Trophoblast cell (in vitro differentiated cells and primary cell): Measurements from ENCODE around the gene MZB1.

Source experiments
- DNase-seq, 2 donors: peaks; one replicate each; pipeline ENCODE4 v3.0.0-alpha.2; 2016
- H2AFZ ChIP-seq: 2 replicates; pipeline ENCODE4 v1.6.1; 2013; ENCODE audit warnings: low read length, moderate library complexity, mild to moderate bottlenecking; ENCODE audit not compliant: insufficient read depth, poor library complexity
- H2AK5ac ChIP-seq: 2 replicates; pipeline ENCODE4 v1.6.1; 2013; ENCODE audit warnings: mild to moderate bottlenecking, low read length
- H2BK120ac ChIP-seq: 2 replicates; pipeline ENCODE4 v1.6.1; 2013; ENCODE audit warnings: low read length, mild to moderate bottlenecking, moderate library complexity; ENCODE audit not compliant: insufficient read depth, poor library complexity
- H2BK12ac ChIP-seq: 2 replicates; pipeline ENCODE4 v1.6.1; 2013; ENCODE audit warnings: mild to moderate bottlenecking, low read length, moderate library complexity
- H2BK5ac ChIP-seq: 2 replicates; pipeline ENCODE4 v1.6.1; 2013; ENCODE audit warnings: low read length, low read depth, moderate library complexity, mild to moderate bottlenecking; ENCODE audit not compliant: poor library complexity
- H3K14ac ChIP-seq: 2 replicates; pipeline ENCODE4 v1.6.1; 2013; ENCODE audit warnings: mild to moderate bottlenecking, low read length
- H3K18ac ChIP-seq: 2 replicates; pipeline ENCODE4 v1.6.1; 2013; ENCODE audit warnings: mild to moderate bottlenecking, low read length
- H3K23ac ChIP-seq: 2 replicates; pipeline ENCODE4 v1.6.1; 2013; ENCODE audit warnings: low read length
- H3K27ac ChIP-seq: 2 replicates; pipeline ENCODE4 v1.5.1; 2013; ENCODE audit warnings: low read depth, mild to moderate bottlenecking, inconsistent platforms, low read length, moderate library complexity
- H3K27me3 ChIP-seq: 2 replicates; pipeline ENCODE4 v1.6.1; 2013; ENCODE audit warnings: inconsistent platforms, mild to moderate bottlenecking, low read length, moderate library complexity; ENCODE audit not compliant: insufficient read depth
- H3K36me3 ChIP-seq, 2 experiments: 1 replicate in 1 of 2; 2 replicates in 1 of 2; pipeline ENCODE4 v1.6.1; 2013; ENCODE audit warnings: low read length in 2 of 2, mild to moderate bottlenecking in 2 of 2, moderate library complexity in 1 of 2; ENCODE audit not compliant: insufficient read depth in 2 of 2, control insufficient read depth in 1 of 2
- H3K4ac ChIP-seq: 2 replicates; pipeline ENCODE4 v1.6.1; 2013; ENCODE audit warnings: low read depth, mild to moderate bottlenecking, low read length, moderate library complexity
- H3K4me1 ChIP-seq, 2 experiments: 1 replicate in 1 of 2; 2 replicates in 1 of 2; pipeline ENCODE4 v1.6.1; 2013; ENCODE audit warnings: low read length in 2 of 2, mild to moderate bottlenecking in 2 of 2, moderate library complexity in 1 of 2; ENCODE audit not compliant: insufficient read depth in 2 of 2, control insufficient read depth in 1 of 2
- H3K4me2 ChIP-seq: 2 replicates; pipeline ENCODE4 v1.6.1; 2013; ENCODE audit warnings: inconsistent platforms, mild to moderate bottlenecking, low read length, moderate library complexity
- H3K4me3 ChIP-seq: 2 replicates; pipeline ENCODE4 v1.5.1; 2013; ENCODE audit warnings: mild to moderate bottlenecking, low read depth, low read length, inconsistent platforms
- H3K79me1 ChIP-seq: one replicate; pipeline ENCODE4 v1.6.1; 2013; ENCODE audit warnings: low read length
- H3K79me2 ChIP-seq: 2 replicates; pipeline ENCODE4 v1.6.1; 2013; ENCODE audit warnings: low read length, mild to moderate bottlenecking; ENCODE audit not compliant: control insufficient read depth, insufficient read depth, poor library complexity
- H3K9ac ChIP-seq: 2 replicates; pipeline ENCODE4 v1.6.1; 2013; ENCODE audit warnings: mild to moderate bottlenecking, low read length
- H3K9me3 ChIP-seq: 2 replicates; pipeline ENCODE4 v1.6.1; 2013; ENCODE audit warnings: low read depth, mild to moderate bottlenecking, control low read depth, inconsistent platforms, low read length; ENCODE audit not compliant: insufficient read depth
- H4K12ac ChIP-seq: 2 replicates; pipeline ENCODE4 v1.6.1; 2013; ENCODE audit warnings: low read depth, mild to moderate bottlenecking, low read length, moderate library complexity
- H4K8ac ChIP-seq: 2 replicates; pipeline ENCODE4 v1.6.1; 2013; ENCODE audit warnings: low read depth, mild to moderate bottlenecking, low read length, moderate library complexity
- H4K91ac ChIP-seq: one replicate; pipeline ENCODE4 v1.6.1; 2013; ENCODE audit warnings: low read depth, mild to moderate bottlenecking, low read length, moderate library complexity
- WGBS: extraction: QIAGEN DNeasy Blood & Tissue Kit; methylation state at CpG from one replicate; pipeline ENCODE4 v1.1.7; 2013; ENCODE audit warnings: missing lambda C conversion rate; ENCODE audit not compliant: insufficient read length, insufficient coverage; ENCODE audit errors: extremely low coverage; 5-methylcytosine and 5-hydroxymethylcytosine counted together

Gene MZB1

DNA sequence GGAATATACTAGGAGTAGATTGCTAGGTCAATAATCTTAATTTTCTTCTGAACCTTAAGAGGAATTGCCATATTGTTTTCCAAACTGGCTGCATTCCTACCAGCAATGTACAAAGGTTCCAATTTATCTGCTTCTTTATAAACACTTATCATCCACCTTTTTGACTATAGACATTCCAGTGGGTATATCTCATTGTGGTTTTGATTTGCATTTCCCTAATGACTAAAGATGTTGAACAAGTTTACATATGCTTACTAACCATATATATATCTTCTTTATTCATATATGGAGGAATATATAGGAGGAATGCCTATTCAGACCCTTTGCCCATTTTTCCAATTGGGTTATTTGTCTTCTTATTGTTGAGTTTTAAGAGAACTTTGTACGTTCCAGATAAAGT, 42.0 kb upstream of the MZB1 start:
- Histone ChIP-seq H4K8ac (no peak overlapping the region), H4K12ac (no peak overlapping the region), H3K27ac (no peak overlapping the region), H2BK120ac (no peak overlapping the region), H3K18ac (no peak overlapping the region), H3K9me3 (no peaks in the 10 kb centered on the region), H2AFZ (no peak overlapping the region), H4K91ac (no peak overlapping the region), H2AK5ac (no peak overlapping the region), H3K27me3 (no peaks in the 10 kb centered on the region), H3K23ac (no peak overlapping the region), H3K4me2 (no peak overlapping the region), H2BK12ac (no peak overlapping the region), H3K14ac (no peak overlapping the region), H2BK5ac (no peak overlapping the region), H3K79me2 (no peaks in the 10 kb centered on the region), H3K4me1 (no peaks in the 10 kb centered on the region), H3K9ac (no peak overlapping the region), H3K79me1 (no peaks in the 10 kb centered on the region), H3K4ac (no peak overlapping the region), H3K4me3 (no peak overlapping the region), H3K36me3 (peaks cover 4 to 5% of the 10 kb centered on the region in 2 experiments)
- DNase-seq, result peak in 1 of 2 donors; percentile 40
- WGBS, result no CpG with 5 or more reads among the region's 1 CpG

DNA sequence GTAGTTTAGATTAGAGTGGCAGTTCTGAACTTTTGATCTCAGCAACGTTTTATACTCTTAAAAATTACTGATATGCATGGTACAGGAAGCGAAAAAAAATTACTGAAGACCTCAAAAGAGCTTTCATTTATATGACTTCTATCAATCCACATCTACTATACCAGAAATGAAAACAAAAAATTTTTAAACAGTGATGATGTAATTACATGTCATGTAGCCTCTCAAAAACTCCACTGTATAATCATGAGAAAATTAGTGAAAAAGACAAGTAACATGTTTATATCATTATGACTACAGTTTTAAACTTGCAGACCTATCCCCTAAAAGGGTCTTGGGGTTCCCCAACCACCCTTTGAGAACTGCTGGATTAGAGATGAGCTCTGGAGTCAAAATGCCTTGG, 40.3 kb upstream of the MZB1 start:
- Histone ChIP-seq H3K79me2 (no peaks in the 10 kb centered on the region), H2BK120ac (no peak overlapping the region), H3K27ac (no peak overlapping the region), H2BK12ac (no peak overlapping the region), H3K9me3 (no peaks in the 10 kb centered on the region), H2AFZ (no peak overlapping the region), H3K4me3 (no peak overlapping the region), H3K4me2 (no peak overlapping the region), H2AK5ac (no peak overlapping the region), H3K27me3 (no peaks in the 10 kb centered on the region), H3K23ac (no peak overlapping the region), H4K91ac (no peak overlapping the region), H3K79me1 (no peaks in the 10 kb centered on the region), H3K4me1 (peaks cover 3 to 5% of the 10 kb centered on the region in 2 experiments), H4K12ac (no peak overlapping the region), H4K8ac (no peak overlapping the region), H3K4ac (no peak overlapping the region), H2BK5ac (no peak overlapping the region), H3K9ac (no peak overlapping the region), H3K18ac (no peak overlapping the region), H3K36me3 (peaks cover 4 to 5% of the 10 kb centered on the region in 2 experiments), H3K14ac (no peak overlapping the region)
- no peak for DNase-seq
- no CpG with 5 or more reads among the region's 2 CpGs for WGBS

DNA sequence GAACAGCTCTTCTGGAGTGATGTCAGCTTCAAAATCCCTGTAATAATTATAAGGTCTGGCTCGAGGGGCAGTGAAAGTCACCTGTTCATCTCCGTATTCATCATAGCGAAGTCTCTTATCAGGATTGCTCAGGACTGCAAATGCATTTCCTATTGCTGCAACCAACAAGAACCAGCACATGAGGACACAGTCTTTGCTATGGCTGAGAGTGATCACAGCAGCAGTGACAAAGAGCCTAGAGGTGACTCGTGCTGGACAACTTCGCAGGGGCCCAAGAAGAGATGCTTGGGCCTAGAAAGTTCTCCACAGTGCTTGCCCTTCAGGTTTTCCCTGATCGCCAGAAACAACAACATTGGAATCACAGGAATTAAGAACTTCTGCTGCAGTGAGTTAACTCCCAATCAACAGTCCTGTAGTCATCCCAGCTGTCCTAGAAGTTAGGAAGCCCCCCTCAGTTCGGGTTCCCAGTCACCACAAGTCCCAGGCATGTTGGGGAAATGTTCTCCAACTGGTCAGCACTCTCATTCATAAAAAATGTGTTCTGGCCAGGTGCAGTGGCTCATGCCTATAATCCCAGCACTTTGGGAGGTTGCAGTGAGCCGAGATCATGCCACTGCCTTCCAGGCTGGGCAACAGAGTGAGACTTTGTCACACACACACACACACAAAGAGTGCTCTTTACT, 36.6 kb upstream of the MZB1 start:
- peaks cover 2 to 6% of the 10 kb centered on the region in 2 experiments for H3K36me3 ChIP-seq
- H4K91ac ChIP-seq, result no peak overlapping the region
- H3K79me1 ChIP-seq, result no peaks in the 10 kb centered on the region
- H2BK12ac ChIP-seq, result no peak overlapping the region
- H2AFZ ChIP-seq, result no peak overlapping the region
- H3K4ac ChIP-seq, result no peak overlapping the region
- no peak overlapping the region for H3K27ac ChIP-seq
- no peak overlapping the region for H2BK120ac ChIP-seq
- WGBS, result no CpG with 5 or more reads among the region's 8 CpGs
- peaks cover 3 to 5% of the 10 kb centered on the region in 2 experiments for H3K4me1 ChIP-seq
- H2BK5ac ChIP-seq, result no peak overlapping the region
- H3K18ac ChIP-seq, result no peak overlapping the region
- peak; percentile 33 to 53 for DNase-seq
- no peaks in the 10 kb centered on the region for H3K9me3 ChIP-seq
- H3K27me3 ChIP-seq, result no peaks in the 10 kb centered on the region
- H4K12ac ChIP-seq, result no peak overlapping the region
- no peak overlapping the region for H3K23ac ChIP-seq
- no peak overlapping the region for H2AK5ac ChIP-seq
- no peak overlapping the region for H3K4me2 ChIP-seq
- no peak overlapping the region for H3K9ac ChIP-seq
- no peak overlapping the region for H3K14ac ChIP-seq
- H3K4me3 ChIP-seq, result no peak overlapping the region
- no peaks in the 10 kb centered on the region for H3K79me2 ChIP-seq
- H4K8ac ChIP-seq, result no peak overlapping the region

DNA sequence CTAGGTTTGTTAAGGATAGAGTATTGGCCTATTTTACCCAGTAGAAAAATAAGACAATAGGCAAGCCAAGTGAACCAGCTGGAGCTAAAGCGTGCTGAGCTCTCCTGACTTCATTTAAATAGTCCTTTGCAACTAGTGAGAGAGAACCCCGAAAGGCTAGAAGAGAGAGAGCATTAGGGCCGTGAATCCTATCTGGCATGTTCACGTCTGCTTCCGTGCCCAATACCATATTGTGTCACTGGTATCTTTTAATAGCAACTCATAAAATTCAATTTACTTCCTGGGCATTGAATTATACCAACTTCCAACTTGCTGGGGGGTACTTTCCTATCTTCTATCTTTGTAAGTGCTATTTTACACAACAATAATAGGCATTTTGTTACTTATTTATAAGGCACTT, 35.8 kb upstream of the MZB1 start:
- H3K4me2 ChIP-seq, result no peak overlapping the region
- no peak overlapping the region for H4K8ac ChIP-seq
- no peaks in the 10 kb centered on the region for H3K27me3 ChIP-seq
- H3K23ac ChIP-seq, result no peak overlapping the region
- H3K9ac ChIP-seq, result no peak overlapping the region
- H2BK5ac ChIP-seq, result no peak overlapping the region
- no peak overlapping the region for H2BK120ac ChIP-seq
- no peak overlapping the region for H2AFZ ChIP-seq
- no peak overlapping the region for H3K4me3 ChIP-seq
- H2AK5ac ChIP-seq, result no peak overlapping the region
- no peak for DNase-seq
- no peak overlapping the region for H3K18ac ChIP-seq
- H3K4me1 ChIP-seq, result peaks cover 3 to 5% of the 10 kb centered on the region in 2 experiments
- no peak overlapping the region for H3K27ac ChIP-seq
- peaks cover 2 to 6% of the 10 kb centered on the region in 2 experiments for H3K36me3 ChIP-seq
- H4K12ac ChIP-seq, result no peak overlapping the region
- H3K79me1 ChIP-seq, result no peaks in the 10 kb centered on the region
- no peak overlapping the region for H3K4ac ChIP-seq
- H3K14ac ChIP-seq, result no peak overlapping the region
- no peak overlapping the region for H2BK12ac ChIP-seq
- no peaks in the 10 kb centered on the region for H3K9me3 ChIP-seq
- no peak overlapping the region for H4K91ac ChIP-seq
- WGBS, result no CpG with 5 or more reads among the region's 5 CpGs
- H3K79me2 ChIP-seq, result no peaks in the 10 kb centered on the region
